ENCODE results near the gene JMJD8.
A peak's percentile ranks its signal among the peaks of the same experiment; 100 is the strongest.

- TF ChIP-seq, protein P1, sequence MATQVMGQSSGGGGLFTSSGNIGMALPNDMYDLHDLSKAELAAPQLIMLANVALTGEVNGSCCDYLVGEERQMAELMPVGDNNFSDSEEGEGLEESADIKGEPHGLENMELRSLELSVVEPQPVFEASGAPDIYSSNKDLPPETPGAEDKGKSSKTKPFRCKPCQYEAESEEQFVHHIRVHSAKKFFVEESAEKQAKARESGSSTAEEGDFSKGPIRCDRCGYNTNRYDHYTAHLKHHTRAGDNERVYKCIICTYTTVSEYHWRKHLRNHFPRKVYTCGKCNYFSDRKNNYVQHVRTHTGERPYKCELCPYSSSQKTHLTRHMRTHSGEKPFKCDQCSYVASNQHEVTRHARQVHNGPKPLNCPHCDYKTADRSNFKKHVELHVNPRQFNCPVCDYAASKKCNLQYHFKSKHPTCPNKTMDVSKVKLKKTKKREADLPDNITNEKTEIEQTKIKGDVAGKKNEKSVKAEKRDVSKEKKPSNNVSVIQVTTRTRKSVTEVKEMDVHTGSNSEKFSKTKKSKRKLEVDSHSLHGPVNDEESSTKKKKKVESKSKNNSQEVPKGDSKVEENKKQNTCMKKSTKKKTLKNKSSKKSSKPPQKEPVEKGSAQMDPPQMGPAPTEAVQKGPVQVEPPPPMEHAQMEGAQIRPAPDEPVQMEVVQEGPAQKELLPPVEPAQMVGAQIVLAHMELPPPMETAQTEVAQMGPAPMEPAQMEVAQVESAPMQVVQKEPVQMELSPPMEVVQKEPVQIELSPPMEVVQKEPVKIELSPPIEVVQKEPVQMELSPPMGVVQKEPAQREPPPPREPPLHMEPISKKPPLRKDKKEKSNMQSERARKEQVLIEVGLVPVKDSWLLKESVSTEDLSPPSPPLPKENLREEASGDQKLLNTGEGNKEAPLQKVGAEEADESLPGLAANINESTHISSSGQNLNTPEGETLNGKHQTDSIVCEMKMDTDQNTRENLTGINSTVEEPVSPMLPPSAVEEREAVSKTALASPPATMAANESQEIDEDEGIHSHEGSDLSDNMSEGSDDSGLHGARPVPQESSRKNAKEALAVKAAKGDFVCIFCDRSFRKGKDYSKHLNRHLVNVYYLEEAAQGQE (IDR thresholded peaks at IDR 0.05; ENCODE audit: low read depth, low read length), result no peak
- no peak for TF ChIP-seq BCLAF1 (IDR thresholded peaks at IDR 0.05)
- TF ChIP-seq POLR2A (IDR thresholded peaks at IDR 0.05; ENCODE audit: low read depth, low read length), result no peak
- TF ChIP-seq CTCF (IDR thresholded peaks at IDR 0.05 in 2 of 3, conservative IDR thresholded peaks at IDR 0.05 in 1 of 3; ENCODE audit: control insufficient read depth in 2 of 3, extremely low read depth in 1 of 3, insufficient read depth in 1 of 3, low read depth in 3 of 3, low read length in 3 of 3), result no peak
- TF ChIP-seq GABPA (IDR thresholded peaks at IDR 0.05; ENCODE audit: low read depth), result no peak
- TF ChIP-seq BCL11A (IDR thresholded peaks at IDR 0.05; ENCODE audit: low read depth, low read length), result no peak
- peak; percentile 28 to 71; a peak in 2 of 4 replicates for TF ChIP-seq BHLHE40 (IDR thresholded peaks at IDR 0.05; ENCODE audit: borderline replicate concordance in 1 of 2, low read depth in 2 of 2, low read length in 1 of 2)
- no peak for TF ChIP-seq KDM1A (IDR thresholded peaks at IDR 0.05; ENCODE audit: borderline replicate concordance)
- no peak for TF ChIP-seq POLR2AphosphoS5 (IDR thresholded peaks at IDR 0.05; ENCODE audit: low read length)
Measured at GRCh38 chr16:726438-727290, 42.5 kb upstream of the JMJD8 start, which contains the start of the genes CCDC78 and HAGHL.
